OCI-LY1 (cell line): ENCODE data around the gene MORC4.

Source experiments
- H2AFZ ChIP-seq: fragments of 200-600 bp; sonication (generic), shearing (Covaris generic); 2 replicates; pipeline ENCODE4 v1.6.0; 2014; ENCODE audit warnings: antibody characterized with exemption, mild to moderate bottlenecking, low read length
- H3F3A ChIP-seq: fragments of 200-600 bp; sonication (generic), shearing (Covaris generic); 2 replicates; pipeline ENCODE4 v1.6.0; 2014; ENCODE audit warnings: mild to moderate bottlenecking, antibody characterized with exemption, low read length, moderate library complexity; ENCODE audit not compliant: insufficient read depth
- H3K27ac ChIP-seq: fragments of 200-600 bp; sonication (generic); 2 replicates; pipeline ENCODE4 v1.5.1; 2014; ENCODE audit warnings: low read length, mixed run types, mild to moderate bottlenecking, low read depth; ENCODE audit not compliant: poor library complexity, severe bottlenecking
- H3K27me3 ChIP-seq: fragments of 200-600 bp; sonication (generic); 2 replicates; pipeline ENCODE4 v1.6.0; 2014; ENCODE audit warnings: antibody characterized with exemption, mild to moderate bottlenecking, low read length, moderate library complexity; ENCODE audit not compliant: insufficient read depth
- H3K36me3 ChIP-seq: fragments of 200-600 bp; sonication (generic); 2 replicates; pipeline ENCODE4 v1.6.1; 2014; ENCODE audit warnings: mild to moderate bottlenecking, antibody characterized with exemption, low read length, moderate library complexity, mixed read lengths; ENCODE audit not compliant: insufficient read depth
- H3K4me1 ChIP-seq: fragments of 200-600 bp; sonication (generic); 2 replicates; pipeline ENCODE4 v1.5.1; 2014; ENCODE audit warnings: mild to moderate bottlenecking, low read length, moderate library complexity; ENCODE audit not compliant: insufficient read depth, severe bottlenecking
- H3K4me2 ChIP-seq: fragments of 200-600 bp; sonication (generic), shearing (Covaris generic); 2 replicates; pipeline ENCODE4 v1.6.1; 2014; ENCODE audit warnings: low read length
- H3K4me3 ChIP-seq: fragments of 200-600 bp; sonication (generic); 2 replicates; pipeline ENCODE4 v1.5.1; 2014; ENCODE audit warnings: low read length, low read depth, mild to moderate bottlenecking, mixed read lengths; ENCODE audit not compliant: poor library complexity, severe bottlenecking
- H3K79me2 ChIP-seq: fragments of 200-600 bp; shearing (Covaris generic); 2 replicates; pipeline ENCODE4 v1.6.1; 2016; ENCODE audit warnings: mixed run types, low read length, mixed read lengths; ENCODE audit not compliant: insufficient read depth
- H3K9ac ChIP-seq: fragments of 200-600 bp; sonication (generic), shearing (Covaris generic); 2 replicates; pipeline ENCODE4 v1.6.1; 2014; ENCODE audit warnings: mild to moderate bottlenecking, low read length, mixed read lengths
- H3K9me2 ChIP-seq: fragments of 200-600 bp; sonication (generic), shearing (Covaris generic); 2 replicates; pipeline ENCODE4 v1.6.1; 2014; ENCODE audit warnings: low read depth, mild to moderate bottlenecking, low read length, mixed read lengths
- H3K9me3 ChIP-seq: fragments of 200-600 bp; shearing (Covaris generic); 2 replicates; pipeline ENCODE4 v1.6.1; 2014; ENCODE audit warnings: low read length, mixed read lengths
- H4K20me1 ChIP-seq: fragments of 200-600 bp; sonication (generic), shearing (Covaris generic); 2 replicates; pipeline ENCODE4 v1.6.0; 2016; ENCODE audit warnings: mild to moderate bottlenecking, low read length; ENCODE audit not compliant: insufficient read depth
- EZH2 ChIP-seq: fragments of 200-600 bp; sonication (generic), shearing (Covaris generic); IDR thresholded peaks from 2 replicates; pipeline ENCODE4 v1.8.0; 2017; ENCODE audit warnings: borderline replicate concordance, mixed run types, mild to moderate bottlenecking, antibody characterized with exemption, low read length, moderate library complexity, mixed read lengths
- TF ChIP-seq, protein P1 (sequence below): fragments of 200-600 bp; sonication (generic), shearing (Covaris generic); IDR thresholded peaks from 2 replicates; pipeline ENCODE4 v1.5.1; 2017; ENCODE audit warnings: mild to moderate bottlenecking, antibody characterized with exemption, low read length, moderate library complexity, mixed read lengths

Gene MORC4

DNA sequence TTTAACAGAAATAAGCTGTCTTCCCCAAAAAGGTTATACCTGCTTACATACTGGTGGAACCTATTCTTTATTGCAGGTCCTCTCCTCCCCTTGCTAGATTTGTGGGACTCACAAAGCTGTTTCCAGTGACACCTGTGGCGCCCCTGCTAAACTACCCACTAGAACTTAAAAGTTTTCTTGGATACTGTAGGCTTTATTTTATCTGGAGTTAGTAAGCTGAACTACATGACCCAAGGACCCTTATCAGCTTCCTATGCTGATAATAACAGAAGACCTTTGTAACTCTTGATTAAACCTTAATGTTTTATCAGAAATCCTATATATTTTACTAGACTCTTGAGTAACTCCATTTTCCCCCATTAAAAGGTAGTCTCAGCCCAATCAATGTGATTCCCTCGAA, 47.5 kb downstream of the MORC4 start:
- Histone ChIP-seq H3K36me3 (no peaks in the 10 kb centered on the region), H3F3A (no peaks in the 10 kb centered on the region), H3K9me3 (no peaks in the 10 kb centered on the region), H3K27ac (no peak overlapping the region), H3K4me2 (no peak overlapping the region), H4K20me1 (no peaks in the 10 kb centered on the region), H3K9me2 (no peaks in the 10 kb centered on the region), H3K4me3 (no peak overlapping the region), H3K4me1 (no peaks in the 10 kb centered on the region), H3K27me3 (no peaks in the 10 kb centered on the region), H3K79me2 (no peaks in the 10 kb centered on the region), H2AFZ (no peak overlapping the region), H3K9ac (no peak overlapping the region)
- TF ChIP-seq EZH2: no peak
- TF ChIP-seq, protein P1, sequence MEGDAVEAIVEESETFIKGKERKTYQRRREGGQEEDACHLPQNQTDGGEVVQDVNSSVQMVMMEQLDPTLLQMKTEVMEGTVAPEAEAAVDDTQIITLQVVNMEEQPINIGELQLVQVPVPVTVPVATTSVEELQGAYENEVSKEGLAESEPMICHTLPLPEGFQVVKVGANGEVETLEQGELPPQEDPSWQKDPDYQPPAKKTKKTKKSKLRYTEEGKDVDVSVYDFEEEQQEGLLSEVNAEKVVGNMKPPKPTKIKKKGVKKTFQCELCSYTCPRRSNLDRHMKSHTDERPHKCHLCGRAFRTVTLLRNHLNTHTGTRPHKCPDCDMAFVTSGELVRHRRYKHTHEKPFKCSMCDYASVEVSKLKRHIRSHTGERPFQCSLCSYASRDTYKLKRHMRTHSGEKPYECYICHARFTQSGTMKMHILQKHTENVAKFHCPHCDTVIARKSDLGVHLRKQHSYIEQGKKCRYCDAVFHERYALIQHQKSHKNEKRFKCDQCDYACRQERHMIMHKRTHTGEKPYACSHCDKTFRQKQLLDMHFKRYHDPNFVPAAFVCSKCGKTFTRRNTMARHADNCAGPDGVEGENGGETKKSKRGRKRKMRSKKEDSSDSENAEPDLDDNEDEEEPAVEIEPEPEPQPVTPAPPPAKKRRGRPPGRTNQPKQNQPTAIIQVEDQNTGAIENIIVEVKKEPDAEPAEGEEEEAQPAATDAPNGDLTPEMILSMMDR: no peak

DNA sequence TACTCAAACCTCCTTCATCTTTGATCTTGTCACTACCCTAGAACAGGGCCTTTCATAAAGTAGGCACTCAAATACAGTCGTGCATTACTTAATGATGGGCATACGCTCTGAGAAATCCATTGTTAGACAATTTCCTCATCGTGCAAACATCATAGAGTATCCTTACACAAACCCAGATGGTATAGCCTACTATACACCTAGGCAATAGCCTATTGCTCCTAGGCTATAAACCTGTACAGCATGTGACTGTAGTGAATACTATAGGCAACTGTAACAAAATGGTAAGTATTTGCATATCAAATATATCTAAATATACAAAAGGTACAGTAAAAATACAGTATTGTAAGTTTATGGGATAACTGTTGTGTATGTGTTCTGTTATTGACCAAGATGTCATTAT, 47.9 kb downstream of the MORC4 start:
- Histone ChIP-seq H3K4me1 (no peaks in the 10 kb centered on the region), H3F3A (no peaks in the 10 kb centered on the region), H3K79me2 (no peaks in the 10 kb centered on the region), H4K20me1 (no peaks in the 10 kb centered on the region), H3K4me2 (no peak overlapping the region), H3K27ac (no peak overlapping the region), H3K36me3 (no peaks in the 10 kb centered on the region), H2AFZ (no peak overlapping the region), H3K9me3 (no peaks in the 10 kb centered on the region), H3K9ac (no peak overlapping the region), H3K27me3 (no peaks in the 10 kb centered on the region), H3K9me2 (no peaks in the 10 kb centered on the region), H3K4me3 (no peak overlapping the region)
- TF ChIP-seq EZH2: no peak
- TF ChIP-seq, protein P1: no peak

DNA sequence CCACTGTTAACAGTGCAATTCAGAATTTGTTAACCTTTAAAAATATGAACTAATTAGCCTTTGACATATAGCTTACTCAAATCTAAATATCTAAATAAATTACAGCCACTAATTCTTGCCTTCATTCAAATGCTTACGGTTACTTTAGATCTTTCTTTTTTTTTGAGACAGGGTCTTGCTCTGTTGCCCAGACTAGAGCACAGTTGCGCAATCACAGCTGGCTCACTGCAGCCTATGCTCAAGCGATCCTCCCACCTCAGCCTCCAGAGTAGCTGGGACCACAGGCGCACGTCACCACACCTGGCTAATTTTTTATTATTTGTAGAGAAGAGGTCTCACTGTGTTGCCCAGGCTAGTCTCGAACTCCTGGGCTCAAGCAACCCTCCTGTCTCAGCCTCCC, 48.8 kb downstream of the MORC4 start:
- Histone ChIP-seq H3K9me3 (no peaks in the 10 kb centered on the region), H3K27ac (no peak overlapping the region), H2AFZ (no peak overlapping the region), H3K9ac (no peak overlapping the region), H4K20me1 (no peaks in the 10 kb centered on the region), H3K27me3 (no peaks in the 10 kb centered on the region), H3K4me3 (no peak overlapping the region), H3K4me1 (no peaks in the 10 kb centered on the region), H3K9me2 (no peaks in the 10 kb centered on the region), H3K79me2 (no peaks in the 10 kb centered on the region), H3K36me3 (no peaks in the 10 kb centered on the region), H3K4me2 (no peak overlapping the region), H3F3A (no peaks in the 10 kb centered on the region)
- TF ChIP-seq EZH2: no peak
- TF ChIP-seq, protein P1: no peak
